IMR-90 (cell line): ENCODE measurements around the gene NECAB2. TPM values are rescaled to one million over a fixed set of nuclear protein-coding genes. Genes with fewer than 3 reads are reported as not detected.

ENCODE experiments used
- ATAC-seq: fragments of 200-7000 bp; cut with Tn5 transposase; 2 replicates; pipeline ENCODE4 v1.9.1; 2020; ENCODE audit warnings: low read depth, mild to moderate bottlenecking, moderate library complexity
- BruUV-seq: library from RNA; stranded (reverse); fragments of 400-500 nt; replicated peaks from 2 replicates; lab custom pipeline; 2021; lab: Mats Ljungman, UMichigan
- CTCF ChIA-PET: fragments of 300-600 bp; formaldehyde crosslinking; extraction: SDS; loops from one replicate; lab custom pipeline; 2021; ENCODE audit warnings: antibody characterized with exemption; lab: Yijun Ruan, JAX
- POLR2A ChIA-PET: fragments of 300-600 bp; sonication (Branson Sonifier 250); formaldehyde crosslinking; loops from one replicate; lab custom pipeline; 2022; ENCODE audit warnings: antibody characterized with exemption; ENCODE audit not compliant: unreplicated experiment; lab: Charles Lee
- DNase-seq: peaks from one replicate; pipeline ENCODE4 v3.0.0; 2013
- H2AFZ ChIP-seq: replicated peaks from 2 replicates; pipeline ENCODE3; 2013; ENCODE audit warnings: low read length, mild to moderate bottlenecking; ENCODE audit not compliant: poor library complexity
- H2AK5ac ChIP-seq: 2 replicates; pipeline ENCODE4 v1.6.1; 2013; ENCODE audit warnings: low read depth, low read length, inconsistent platforms
- H2AK9ac ChIP-seq: replicated peaks from 2 replicates; pipeline ENCODE3; 2013; ENCODE audit warnings: mild to moderate bottlenecking, low read depth, low read length, moderate library complexity; ENCODE audit not compliant: poor library complexity
- H2BK120ac ChIP-seq: 2 replicates; pipeline ENCODE4 v1.6.1; 2013; ENCODE audit warnings: low read depth, low read length, inconsistent platforms
- H2BK15ac ChIP-seq: 3 replicates; pipeline ENCODE4 v1.6.1; 2013; ENCODE audit warnings: low read depth, low read length, inconsistent platforms
- H2BK20ac ChIP-seq: 2 replicates; pipeline ENCODE4 v1.6.1; 2013; ENCODE audit warnings: low read depth, mild to moderate bottlenecking, inconsistent platforms, low read length, moderate library complexity
- H2BK5ac ChIP-seq: 2 replicates; pipeline ENCODE4 v1.6.1; 2013; ENCODE audit warnings: mild to moderate bottlenecking, low read depth, low read length, inconsistent platforms; ENCODE audit not compliant: poor library complexity, severe bottlenecking
- H3K14ac ChIP-seq: replicated peaks from 2 replicates; pipeline ENCODE4 v1.6.1; 2013; ENCODE audit warnings: low read depth, low read length, inconsistent platforms
- H3K18ac ChIP-seq: 2 replicates; pipeline ENCODE4 v1.6.1; 2013; ENCODE audit warnings: low read depth, low read length, control low read depth
- H3K23ac ChIP-seq: 2 replicates; pipeline ENCODE4 v1.6.1; 2013; ENCODE audit warnings: low read depth, low read length, inconsistent platforms
- H3K27ac ChIP-seq: 2 replicates; pipeline ENCODE4 v1.5.1; 2013; ENCODE audit warnings: mild to moderate bottlenecking, control low read depth, low read length; ENCODE audit not compliant: insufficient read depth
- H3K27me3 ChIP-seq: 2 replicates; pipeline ENCODE4 v1.6.1; 2013; ENCODE audit warnings: low read length; ENCODE audit not compliant: control insufficient read depth, insufficient read depth
- H3K36me3 ChIP-seq: 2 replicates; pipeline ENCODE4 v1.6.1; 2013; ENCODE audit warnings: low read length, mixed read lengths; ENCODE audit not compliant: control insufficient read depth, insufficient read depth
- H3K4ac ChIP-seq: 2 replicates; pipeline ENCODE4 v1.6.1; 2013; ENCODE audit warnings: low read depth, low read length, inconsistent platforms
- H3K4me1 ChIP-seq: 2 replicates; pipeline ENCODE4 v1.6.1; 2013; ENCODE audit warnings: low read length, mixed read lengths; ENCODE audit not compliant: control insufficient read depth, insufficient read depth
- H3K4me2 ChIP-seq: 2 replicates; pipeline ENCODE4 v1.6.1; 2013; ENCODE audit warnings: low read depth, mild to moderate bottlenecking, control low read depth, low read length, moderate library complexity
- H3K4me3 ChIP-seq: 2 replicates; pipeline ENCODE4 v1.5.1; 2013; ENCODE audit warnings: low read depth, mild to moderate bottlenecking, control low read depth, low read length, moderate library complexity; ENCODE audit not compliant: insufficient read depth
- H3K56ac ChIP-seq: 2 replicates; pipeline ENCODE4 v1.6.1; 2013; ENCODE audit warnings: low read length, inconsistent platforms; ENCODE audit not compliant: insufficient read depth; ENCODE audit errors: extremely low read depth
- H3K79me1 ChIP-seq, 2 experiments: 2 replicates each; pipeline ENCODE4 v1.6.1; 2013; ENCODE audit warnings: low read length in 2 of 2, inconsistent platforms in 1 of 2, low read depth in 1 of 2
- H3K9ac ChIP-seq: 2 replicates; pipeline ENCODE4 v1.6.1; 2013; ENCODE audit warnings: low read depth, low read length, control low read depth
- H3K9me1 ChIP-seq: 2 replicates; pipeline ENCODE4 v1.6.1; 2013; ENCODE audit warnings: low read length, inconsistent platforms; ENCODE audit not compliant: insufficient read depth
- H3K9me3 ChIP-seq: 2 replicates; pipeline ENCODE4 v1.6.1; 2013; ENCODE audit warnings: low read length; ENCODE audit not compliant: control insufficient read depth, insufficient read depth
- H4K20me1 ChIP-seq: 2 replicates; pipeline ENCODE4 v1.6.1; 2013; ENCODE audit warnings: low read length, inconsistent platforms; ENCODE audit not compliant: insufficient read depth
- H4K5ac ChIP-seq: 2 replicates; pipeline ENCODE4 v1.6.1; 2013; ENCODE audit warnings: mild to moderate bottlenecking, low read depth, low read length, control low read depth
- H4K8ac ChIP-seq, 2 experiments: 2 replicates each; pipeline ENCODE4 v1.6.1; 2013; ENCODE audit warnings: low read depth in 2 of 2, low read length in 2 of 2, control low read depth in 1 of 2, inconsistent platforms in 1 of 2
- H4K91ac ChIP-seq: 2 replicates; pipeline ENCODE4 v1.6.1; 2013; ENCODE audit warnings: low read depth, low read length, inconsistent platforms; ENCODE audit not compliant: insufficient read depth
- MXI1 ChIP-seq: IDR thresholded peaks from 2 replicates; pipeline ENCODE4 v1.6.1; 2012; ENCODE audit warnings: low read depth, mild to moderate bottlenecking, low read length, moderate library complexity, borderline replicate concordance
- POLR2A ChIP-seq: IDR thresholded peaks from 2 replicates; pipeline ENCODE4 v1.6.1; 2012; ENCODE audit warnings: mild to moderate bottlenecking, low read depth, low read length
- RCOR1 ChIP-seq: IDR thresholded peaks from 2 replicates; pipeline ENCODE4 v1.6.1; 2012; ENCODE audit warnings: mild to moderate bottlenecking, low read length, improper control_type of control experiment; ENCODE audit not compliant: insufficient replicate concordance
- WGBS, 2 experiments: methylation state at CpG; one replicate each; pipeline versions ENCODE4 v1.1.5 to v1.1.7; 2013; ENCODE audit warnings: missing lambda C conversion rate in 2 of 2; ENCODE audit not compliant: insufficient read length in 1 of 2; ENCODE audit errors: extremely low coverage in 2 of 2; 5-methylcytosine and 5-hydroxymethylcytosine counted together
- dilution Hi-C: fragments of 300-500 bp; cut with HindIII; formaldehyde crosslinking; loops from one replicate; pipeline ENCODE4 v1.14.3; 2018; ENCODE audit warnings: low sequenced_read_pairs; ENCODE audit not compliant: unreplicated experiment
- in situ Hi-C: fragments of 300-500 bp; cut with MboI; formaldehyde crosslinking; loops from 3 replicates; pipeline ENCODE4 v1.14.3; 2019; ENCODE audit warnings: low sequenced_read_pairs, inconsistent platforms, mixed read lengths
- intact Hi-C: fragments of 100-400 bp; cut with micrococcal nuclease; formaldehyde crosslinking; loops from 2 replicates; pipeline ENCODE4 v1.10.0; 2022
- polyA plus RNA-seq, 3 experiments: library from polyadenylated mRNA; depleted of rRNA; stranded (reverse); fragments of >200 nt; gene quantifications; 2 replicates each; pipeline ENCODE4 v1.2.3, GENCODE V29; 2012; ENCODE audit warnings: low replicate concordance in 1 of 3
- total RNA-seq: library from RNA; depleted of rRNA; stranded (reverse); fragments of >200 nt; gene quantifications from 2 replicates; pipeline ENCODE4 v1.2.3, GENCODE V29; 2012
- TF ChIP-seq, protein P1 (sequence below): fragments of 150-350 bp; IDR thresholded peaks from 2 replicates; pipeline ENCODE4 v1.6.1; 2016; ENCODE audit warnings: low read depth, mild to moderate bottlenecking, low read length, moderate library complexity, borderline replicate concordance

NECAB2 gene
- total and polyA plus RNA-seq, 2 of the 4 experiments (the other 2 are of a cell fraction): 0.27 TPM; not detected in 1

DNA sequence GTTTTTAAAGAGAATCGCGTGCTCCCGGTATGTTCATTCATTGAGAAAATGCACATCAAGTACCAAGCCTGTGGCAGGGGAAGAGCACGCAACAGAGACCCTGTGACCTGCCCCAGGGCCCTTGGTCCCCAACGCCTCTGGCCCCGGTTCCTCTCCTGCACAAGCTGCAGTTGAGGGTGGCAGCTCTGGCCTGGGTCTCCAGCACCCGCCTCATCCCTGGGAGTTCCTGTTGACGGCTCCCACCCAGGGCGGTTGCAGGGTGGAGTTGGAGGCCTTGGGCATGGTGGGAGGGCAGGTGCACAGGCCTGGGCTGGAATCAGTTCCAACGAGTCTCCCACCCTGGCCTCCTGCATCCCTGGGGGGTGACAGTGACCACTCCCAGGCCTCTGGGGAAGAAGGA lies 5.0 kb downstream of the NECAB2 start:
- no TSS peak for BruUV-seq
- Histone ChIP-seq H3K4ac (no peak overlapping the region), H4K5ac (no peak overlapping the region), H2BK5ac (no peak overlapping the region), H3K9me1 (no peaks in the 10 kb centered on the region), H3K36me3 (no peaks in the 10 kb centered on the region), H4K8ac (no peak overlapping the region), H3K23ac (no peak overlapping the region), H3K4me2 (no peak overlapping the region), H4K20me1 (no peaks in the 10 kb centered on the region; the same call in 1 of the 2 replicates), H3K9ac (no peak overlapping the region), H4K91ac (no peak overlapping the region), H3K18ac (no peak overlapping the region), H2BK20ac (no peak overlapping the region), H2AK5ac (no peak overlapping the region), H3K14ac (no peak overlapping the region), H2BK120ac (no peak overlapping the region), H2BK15ac (no peak overlapping the region), H3K27ac (no peak overlapping the region), H3K56ac (no peak overlapping the region), H3K79me1 (no peaks in the 10 kb centered on the region), H2AFZ (no peak overlapping the region), H3K9me3 (peaks cover 3% of the 10 kb centered on the region; the same call in 1 of the 2 replicates), H3K27me3 (peaks cover 43% of the 10 kb centered on the region), H3K4me1 (no peaks in the 10 kb centered on the region), H2AK9ac (no peak overlapping the region), H3K4me3 (no peak overlapping the region)
- in situ Hi-C loops (loop anchor here (25.0 kb wide), 1 partner anchor 514 kb away; no protein-coding TSS in a partner anchor), dilution Hi-C loops (no loop called here), intact Hi-C loops (no loop called here)
- POLR2A ChIA-PET: no interaction called here
- TF ChIP-seq POLR2A (no peak), MXI1 (no peak), RCOR1 (no peak)
- TF ChIP-seq, protein P1, sequence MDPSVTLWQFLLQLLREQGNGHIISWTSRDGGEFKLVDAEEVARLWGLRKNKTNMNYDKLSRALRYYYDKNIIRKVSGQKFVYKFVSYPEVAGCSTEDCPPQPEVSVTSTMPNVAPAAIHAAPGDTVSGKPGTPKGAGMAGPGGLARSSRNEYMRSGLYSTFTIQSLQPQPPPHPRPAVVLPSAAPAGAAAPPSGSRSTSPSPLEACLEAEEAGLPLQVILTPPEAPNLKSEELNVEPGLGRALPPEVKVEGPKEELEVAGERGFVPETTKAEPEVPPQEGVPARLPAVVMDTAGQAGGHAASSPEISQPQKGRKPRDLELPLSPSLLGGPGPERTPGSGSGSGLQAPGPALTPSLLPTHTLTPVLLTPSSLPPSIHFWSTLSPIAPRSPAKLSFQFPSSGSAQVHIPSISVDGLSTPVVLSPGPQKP: no peak
- ATAC-seq: no peak
- CTCF ChIA-PET: no interaction called here
- 70% methylated on average over 8 of the region's 10 CpGs; no CpG with 5 or more reads in 1 of the 2 experiments for WGBS, 2 experiments
- no peak for DNase-seq
